GM18517 (cell line): Measurements from ENCODE around the gene CAMSAP1.
"Not testable (repeated sequence)": the region's sequence is repeated elsewhere in the genome, so short reads cannot be mapped to it uniquely, and the experiment has no call there.

Experiments used
- ATAC-seq: cut with Tn5 transposase; IDR thresholded peaks from one replicate; pipeline ENCODE4 v1.9.1; 2021; ENCODE audit warnings: mild to moderate bottlenecking, moderate library complexity; ENCODE audit not compliant: unreplicated experiment

The CAMSAP1 gene

GRCh38 chr9:135907431-135908092 is at the start of gene CAMSAP1:
Gene CAMSAP1, minus strand, starts transcription at chr9:135907546. Its CDS starts 387 bp downstream, at chr9:135907159.
- peak; percentile 74 for ATAC-seq

- ATAC-seq, result no peak
Observed at GRCh38 chr9:135956802-135957174, 49.4 kb upstream of the CAMSAP1 start.

- ATAC-seq, result no peak
Observed at GRCh38 chr9:135955934-135956801, 48.8 kb upstream of the CAMSAP1 start.

GRCh38 chr9:135952664-135953206 is 45.4 kb upstream of the CAMSAP1 start:
- ATAC-seq, result no peak

- ATAC-seq, result no peak
Observed at GRCh38 chr9:135951889-135952663, 44.7 kb upstream of the CAMSAP1 start.

GRCh38 chr9:135951310-135951709 is 44.0 kb upstream of the CAMSAP1 start:
- ATAC-seq, result not testable (repeated sequence)

GRCh38 chr9:135950841-135951240 is 43.5 kb upstream of the CAMSAP1 start:
- not testable (repeated sequence) for ATAC-seq

- no peak for ATAC-seq
Observed at GRCh38 chr9:135950135-135950682, 42.9 kb upstream of the CAMSAP1 start.

- no peak for ATAC-seq
Observed at GRCh38 chr9:135949501-135950134, 42.3 kb upstream of the CAMSAP1 start.

- no peak for ATAC-seq
Observed at GRCh38 chr9:135948968-135949367, 41.6 kb upstream of the CAMSAP1 start.

GRCh38 chr9:135948446-135948845 is 41.1 kb upstream of the CAMSAP1 start:
- no peak for ATAC-seq

- no peak for ATAC-seq
Observed at GRCh38 chr9:135947582-135947981, 40.2 kb upstream of the CAMSAP1 start.

GRCh38 chr9:135947105-135947504 is 39.8 kb upstream of the CAMSAP1 start:
- not testable (repeated sequence) for ATAC-seq

GRCh38 chr9:135946392-135946994 is 39.1 kb upstream of the CAMSAP1 start:
- no peak for ATAC-seq

- ATAC-seq, result no peak
Observed at GRCh38 chr9:135945969-135946368, 38.6 kb upstream of the CAMSAP1 start.

- ATAC-seq, result no peak
Observed at GRCh38 chr9:135944444-135945252, 37.3 kb upstream of the CAMSAP1 start.

- ATAC-seq, result not testable (repeated sequence)
Observed at GRCh38 chr9:135943604-135944003, 36.3 kb upstream of the CAMSAP1 start.

GRCh38 chr9:135941288-135941995 is 34.1 kb upstream of the CAMSAP1 start:
- no peak for ATAC-seq
